ENCODE results near the gene BRSK2.

The BRSK2 gene

DNA sequence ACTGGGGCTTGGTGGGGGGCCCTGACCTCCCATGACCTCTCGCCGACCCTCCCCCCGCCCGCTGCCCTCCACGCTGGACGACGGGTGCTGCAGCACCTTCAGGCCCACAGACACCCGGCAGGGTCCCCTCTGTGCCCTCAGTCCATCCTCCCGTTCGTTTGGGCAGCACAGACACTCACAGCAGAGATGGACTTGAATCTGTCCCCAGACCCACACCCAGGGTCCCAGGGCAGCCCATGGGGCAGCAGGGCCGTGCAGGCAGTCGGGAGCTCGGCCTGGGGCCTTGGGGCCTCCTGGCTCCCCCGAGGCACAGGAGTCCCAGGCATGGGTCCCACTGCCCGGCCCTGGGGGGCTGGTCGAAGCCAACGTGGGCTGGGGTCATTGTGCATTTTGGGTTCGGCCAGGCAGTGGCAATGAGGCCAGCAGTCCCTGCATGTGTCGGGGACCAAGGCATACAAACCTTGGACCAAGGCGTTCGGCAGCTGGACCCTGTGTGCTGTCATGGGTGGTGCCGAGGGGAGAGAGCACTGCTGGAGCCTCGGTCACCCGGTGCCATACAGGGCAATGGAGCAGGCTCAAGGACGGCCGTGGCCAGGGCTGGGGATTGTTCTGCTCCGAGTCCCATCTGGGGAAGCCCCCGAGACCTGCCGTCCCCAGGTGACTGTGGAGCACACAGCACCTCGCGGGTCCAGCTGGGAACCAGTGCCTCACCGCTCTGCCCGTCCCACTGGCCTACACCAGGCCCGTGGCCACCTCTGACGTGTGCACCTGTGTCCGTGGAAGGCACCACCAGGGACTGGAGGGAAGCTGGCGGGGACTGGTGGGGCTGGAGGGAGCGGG lies 19.3 kb upstream of the BRSK2 start:
- H3K27me3 ChIP-seq (ENCODE audit: control insufficient read depth, insufficient read depth, low read length), result no peaks in the 10 kb centered on the region
- H3K36me3 ChIP-seq (ENCODE audit: control insufficient read depth, insufficient read depth, low read length), result no peaks in the 10 kb centered on the region
- H3K27ac ChIP-seq (ENCODE audit: low read depth, low read length), result no peak overlapping the region
- H3K4me3 ChIP-seq (ENCODE audit: low read depth, low read length), result no peak overlapping the region
- H3K9ac ChIP-seq (ENCODE audit: low read depth, low read length), result no peak overlapping the region
- H3K9me3 ChIP-seq (ENCODE audit: control insufficient read depth, insufficient read depth, low read length), result peaks cover 17% of the 10 kb centered on the region
- no peaks in the 10 kb centered on the region for H3K4me1 ChIP-seq (ENCODE audit: control insufficient read depth, insufficient read depth, low read length)

DNA sequence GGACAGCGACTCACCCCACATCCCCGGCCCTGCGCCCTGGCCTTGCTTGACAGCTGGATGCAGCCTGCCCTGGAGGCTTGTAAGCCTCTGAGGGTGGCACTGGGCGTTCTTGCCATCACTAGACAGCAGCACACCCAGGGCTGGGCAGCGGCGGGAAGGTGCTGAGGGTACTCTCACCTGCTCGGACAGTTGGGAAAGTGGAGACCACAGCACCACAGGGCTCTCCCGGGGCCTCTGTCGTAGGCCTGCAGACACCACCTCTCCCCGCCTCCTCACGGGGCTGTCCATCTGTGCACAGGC lies 18.8 kb upstream of the BRSK2 start:
- Histone ChIP-seq H3K9me3 (ENCODE audit: control insufficient read depth, insufficient read depth, low read length) (peaks cover 15% of the 10 kb centered on the region), H3K9ac (ENCODE audit: low read depth, low read length) (no peak overlapping the region), H3K4me1 (ENCODE audit: control insufficient read depth, insufficient read depth, low read length) (no peaks in the 10 kb centered on the region), H3K4me3 (ENCODE audit: low read depth, low read length) (no peak overlapping the region), H3K36me3 (ENCODE audit: control insufficient read depth, insufficient read depth, low read length) (no peaks in the 10 kb centered on the region), H3K27ac (ENCODE audit: low read depth, low read length) (no peak overlapping the region), H3K27me3 (ENCODE audit: control insufficient read depth, insufficient read depth, low read length) (no peaks in the 10 kb centered on the region)

DNA sequence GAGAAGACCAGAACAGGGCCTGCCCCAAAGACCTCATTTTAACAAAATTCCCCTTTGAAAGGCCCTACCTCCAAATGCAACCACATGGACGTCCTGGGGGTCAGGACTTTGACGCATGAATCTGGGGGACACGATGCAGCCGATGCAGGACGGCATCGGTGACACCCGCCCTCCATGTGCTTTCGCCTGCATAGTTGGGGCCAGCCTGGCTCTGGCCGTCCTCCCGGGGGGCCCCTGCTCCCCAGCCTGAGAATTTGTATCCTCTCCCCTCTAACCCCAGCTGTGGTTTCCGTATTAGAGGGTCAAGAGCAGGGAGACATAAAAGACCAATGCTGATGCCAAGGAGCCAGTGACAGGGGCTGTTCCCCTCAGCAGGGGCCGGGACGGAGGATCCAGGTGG lies 18.4 kb upstream of the BRSK2 start:
- no peaks in the 10 kb centered on the region for H3K27me3 ChIP-seq (ENCODE audit: control insufficient read depth, insufficient read depth, low read length)
- H3K4me1 ChIP-seq (ENCODE audit: control insufficient read depth, insufficient read depth, low read length), result no peaks in the 10 kb centered on the region
- no peak overlapping the region for H3K4me3 ChIP-seq (ENCODE audit: low read depth, low read length)
- H3K9ac ChIP-seq (ENCODE audit: low read depth, low read length), result no peak overlapping the region
- peaks cover 15% of the 10 kb centered on the region for H3K9me3 ChIP-seq (ENCODE audit: control insufficient read depth, insufficient read depth, low read length)
- no peaks in the 10 kb centered on the region for H3K36me3 ChIP-seq (ENCODE audit: control insufficient read depth, insufficient read depth, low read length)
- H3K27ac ChIP-seq (ENCODE audit: low read depth, low read length), result no peak overlapping the region

DNA sequence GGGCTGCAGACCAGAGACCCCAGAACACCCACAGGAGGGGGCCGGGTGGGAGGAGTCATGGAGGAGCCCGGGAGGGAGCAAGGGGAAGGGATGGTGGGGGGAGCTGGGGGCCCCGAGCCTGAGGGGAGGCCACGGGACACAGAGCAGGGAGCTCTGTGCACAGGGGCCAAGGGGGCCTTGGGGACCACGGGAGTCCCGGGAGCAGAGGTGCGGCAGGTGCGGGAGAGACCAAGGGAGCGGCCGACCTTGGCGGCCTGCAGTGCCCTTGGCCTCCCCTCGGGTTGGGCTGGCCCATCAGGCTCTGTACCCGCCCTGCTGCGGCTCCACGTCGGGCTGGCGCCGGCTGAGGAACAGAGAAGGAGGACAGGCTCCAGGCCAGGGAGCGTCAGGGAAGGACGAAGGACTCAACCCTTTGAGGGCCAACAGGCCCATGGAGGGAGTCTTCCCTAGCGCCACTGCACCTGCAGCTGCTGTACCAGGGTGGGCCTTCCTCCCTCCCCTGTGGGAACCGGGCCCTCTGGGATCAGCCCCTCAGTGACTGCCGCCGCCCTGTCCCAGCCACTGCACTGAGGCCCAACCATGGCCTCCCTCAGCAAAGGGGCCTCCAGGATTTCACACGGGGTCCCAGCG lies 17.8 kb upstream of the BRSK2 start:
- Histone ChIP-seq H3K27me3 (ENCODE audit: control insufficient read depth, insufficient read depth, low read length) (no peaks in the 10 kb centered on the region), H3K36me3 (ENCODE audit: control insufficient read depth, insufficient read depth, low read length) (no peaks in the 10 kb centered on the region), H3K4me1 (ENCODE audit: control insufficient read depth, insufficient read depth, low read length) (no peaks in the 10 kb centered on the region), H3K4me3 (ENCODE audit: low read depth, low read length) (no peak overlapping the region), H3K9me3 (ENCODE audit: control insufficient read depth, insufficient read depth, low read length) (peaks cover 13% of the 10 kb centered on the region), H3K27ac (ENCODE audit: low read depth, low read length) (no peak overlapping the region), H3K9ac (ENCODE audit: low read depth, low read length) (no peak overlapping the region)

DNA sequence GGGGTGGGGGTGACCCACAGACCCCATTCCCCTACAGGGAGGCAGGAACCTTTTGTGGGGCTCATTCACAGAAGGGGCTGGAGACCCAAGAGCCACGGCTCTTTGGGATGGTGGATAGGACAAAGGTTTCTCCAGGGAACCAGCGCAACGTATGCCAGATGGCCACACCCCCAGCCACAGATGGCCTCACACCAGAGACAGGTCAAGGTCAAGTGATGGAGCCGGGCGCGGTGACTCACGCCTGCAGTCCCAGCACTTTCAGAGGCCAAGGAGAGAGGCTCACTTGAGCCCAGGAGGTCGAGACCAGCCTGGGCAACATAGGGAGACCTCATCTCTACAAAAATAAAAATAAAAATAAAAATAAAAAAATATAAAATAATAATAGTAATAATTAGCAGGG lies 17.1 kb upstream of the BRSK2 start:
- no peak overlapping the region for H3K9ac ChIP-seq (ENCODE audit: low read depth, low read length)
- no peak overlapping the region for H3K27ac ChIP-seq (ENCODE audit: low read depth, low read length)
- no peak overlapping the region for H3K4me3 ChIP-seq (ENCODE audit: low read depth, low read length)
- peaks cover 8% of the 10 kb centered on the region; the same call in 1 of the 2 replicates for H3K9me3 ChIP-seq (ENCODE audit: control insufficient read depth, insufficient read depth, low read length)
- no peaks in the 10 kb centered on the region for H3K36me3 ChIP-seq (ENCODE audit: control insufficient read depth, insufficient read depth, low read length)
- H3K4me1 ChIP-seq (ENCODE audit: control insufficient read depth, insufficient read depth, low read length), result no peaks in the 10 kb centered on the region
- H3K27me3 ChIP-seq (ENCODE audit: control insufficient read depth, insufficient read depth, low read length), result no peaks in the 10 kb centered on the region

DNA sequence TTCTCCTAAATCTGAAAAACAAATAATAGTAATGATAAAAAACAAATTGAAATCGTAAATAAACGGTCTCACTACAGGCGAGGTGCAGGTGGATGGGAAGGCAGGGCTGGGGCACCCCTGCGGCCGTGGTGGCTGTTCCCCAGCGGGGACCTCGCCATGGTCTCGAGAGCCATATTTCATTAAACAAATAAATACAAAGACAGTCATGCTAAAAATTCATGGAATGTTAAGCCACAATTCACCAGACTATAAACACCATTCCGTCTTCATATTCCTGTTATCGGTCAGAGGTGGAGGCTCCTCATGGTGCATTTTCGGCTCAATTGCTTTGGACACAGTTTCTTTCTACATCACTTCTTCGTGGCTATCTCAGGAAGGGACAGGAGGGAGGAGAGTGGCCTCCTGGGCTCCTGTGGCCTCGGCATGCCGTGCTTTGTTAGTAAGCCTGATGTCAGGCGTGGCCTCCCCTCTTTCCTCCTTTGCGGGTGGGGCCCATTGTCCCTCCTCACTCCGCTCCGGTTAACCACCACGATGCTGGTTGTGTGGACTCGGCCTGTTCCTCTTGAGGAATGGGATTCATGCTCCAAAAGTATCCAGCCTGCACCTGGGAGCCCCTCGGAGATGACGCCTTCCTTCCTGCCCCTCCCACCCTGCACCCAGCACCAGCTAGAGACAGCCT lies 16.1 kb upstream of the BRSK2 start:
- Histone ChIP-seq H3K36me3 (ENCODE audit: control insufficient read depth, insufficient read depth, low read length) (no peaks in the 10 kb centered on the region), H3K9ac (ENCODE audit: low read depth, low read length) (no peak overlapping the region), H3K9me3 (ENCODE audit: control insufficient read depth, insufficient read depth, low read length) (no peaks in the 10 kb centered on the region; the same call in 1 of the 2 replicates), H3K4me1 (ENCODE audit: control insufficient read depth, insufficient read depth, low read length) (no peaks in the 10 kb centered on the region), H3K27ac (ENCODE audit: low read depth, low read length) (no peak overlapping the region), H3K4me3 (ENCODE audit: low read depth, low read length) (no peak overlapping the region), H3K27me3 (ENCODE audit: control insufficient read depth, insufficient read depth, low read length) (no peaks in the 10 kb centered on the region)

DNA sequence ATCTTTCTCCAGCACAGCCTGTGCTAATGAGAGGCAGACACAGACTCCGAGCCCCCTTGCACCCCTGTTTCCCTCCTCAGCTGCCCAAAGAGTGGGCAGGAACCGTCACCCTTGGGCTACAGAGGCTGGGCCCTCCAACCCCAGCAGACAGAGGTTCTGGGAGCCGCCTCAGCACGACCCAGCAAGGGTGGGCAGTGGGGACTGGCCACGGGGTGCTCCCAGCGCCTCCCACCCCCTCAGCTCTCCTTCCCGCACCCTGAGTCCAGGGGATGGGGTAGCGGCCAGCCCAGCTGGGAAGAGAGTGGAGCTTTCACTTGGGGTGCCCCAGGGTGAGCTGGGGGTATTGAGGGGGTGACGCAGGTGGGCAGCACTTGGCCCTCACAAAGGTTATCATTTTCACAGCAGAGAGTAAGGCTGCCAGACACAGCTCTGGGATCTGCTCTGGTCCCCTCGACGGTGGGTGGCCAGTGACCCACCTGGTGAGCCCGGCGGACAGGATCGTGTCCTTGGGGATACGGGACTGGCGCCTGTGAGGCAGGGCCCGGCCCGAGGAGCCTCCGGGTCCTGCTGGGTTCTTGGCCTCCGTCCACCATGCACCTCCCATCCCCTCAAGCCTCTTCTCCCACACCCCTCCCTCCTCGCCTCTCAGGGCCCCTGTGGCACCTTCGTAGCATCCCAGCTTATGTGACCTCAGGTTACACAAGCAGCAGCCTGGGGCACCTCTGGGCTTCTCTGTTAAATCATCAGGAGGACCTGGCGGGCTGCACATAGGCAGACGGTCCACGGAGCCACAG lies 14.4 kb upstream of the BRSK2 start:
- Histone ChIP-seq H3K27ac (ENCODE audit: low read depth, low read length) (no peak overlapping the region), H3K9ac (ENCODE audit: low read depth, low read length) (no peak overlapping the region), H3K4me1 (ENCODE audit: control insufficient read depth, insufficient read depth, low read length) (no peaks in the 10 kb centered on the region), H3K9me3 (ENCODE audit: control insufficient read depth, insufficient read depth, low read length) (no peaks in the 10 kb centered on the region), H3K27me3 (ENCODE audit: control insufficient read depth, insufficient read depth, low read length) (no peaks in the 10 kb centered on the region), H3K4me3 (ENCODE audit: low read depth, low read length) (no peak overlapping the region), H3K36me3 (ENCODE audit: control insufficient read depth, insufficient read depth, low read length) (no peaks in the 10 kb centered on the region)

DNA sequence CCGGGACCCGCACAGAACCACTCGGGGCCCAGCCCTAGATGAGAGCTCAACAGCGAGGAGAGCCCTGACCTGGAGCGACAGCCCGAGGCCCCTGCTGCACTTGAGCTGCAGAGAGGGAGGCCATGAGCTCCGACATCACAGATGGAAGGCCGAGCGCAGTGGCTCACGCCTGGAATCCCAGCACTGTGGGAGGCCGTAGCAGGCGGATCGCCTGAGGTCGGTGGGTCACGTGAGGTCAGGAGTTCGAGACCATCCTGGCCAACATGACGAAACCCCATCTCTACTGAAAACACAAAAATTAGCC lies 13.8 kb upstream of the BRSK2 start:
- H3K27ac ChIP-seq (ENCODE audit: low read depth, low read length), result no peak overlapping the region
- no peak overlapping the region for H3K9ac ChIP-seq (ENCODE audit: low read depth, low read length)
- H3K4me1 ChIP-seq (ENCODE audit: control insufficient read depth, insufficient read depth, low read length), result no peaks in the 10 kb centered on the region
- no peak overlapping the region for H3K4me3 ChIP-seq (ENCODE audit: low read depth, low read length)
- H3K27me3 ChIP-seq (ENCODE audit: control insufficient read depth, insufficient read depth, low read length), result no peaks in the 10 kb centered on the region
- H3K36me3 ChIP-seq (ENCODE audit: control insufficient read depth, insufficient read depth, low read length), result no peaks in the 10 kb centered on the region
- no peaks in the 10 kb centered on the region for H3K9me3 ChIP-seq (ENCODE audit: control insufficient read depth, insufficient read depth, low read length)

DNA sequence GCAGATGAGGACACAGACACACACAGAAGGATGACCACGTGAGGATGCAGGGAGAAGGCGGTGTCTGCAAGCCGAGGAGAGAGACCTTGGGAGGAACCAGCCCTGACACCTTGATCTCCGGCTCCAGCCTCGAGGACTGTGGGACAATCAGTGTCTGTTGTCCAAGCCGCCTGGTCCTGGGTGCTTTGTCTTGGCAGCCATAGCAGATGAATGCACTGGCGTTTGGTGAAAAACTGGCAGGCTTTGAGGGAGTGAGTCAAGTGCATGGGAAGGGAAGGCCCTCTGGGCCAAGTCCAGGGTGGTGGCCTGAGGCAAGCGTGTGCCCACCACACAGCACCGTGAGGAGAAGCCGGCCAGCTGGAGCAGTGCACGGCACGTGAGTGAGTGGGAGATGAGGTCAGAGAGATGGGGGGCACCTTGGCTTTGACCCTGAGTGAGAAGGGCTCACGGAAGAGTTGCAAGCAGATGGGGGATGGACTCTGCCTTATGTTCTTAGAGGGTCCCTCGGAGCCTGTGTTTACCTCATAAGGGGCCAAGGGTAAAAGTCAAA lies 12.4 kb upstream of the BRSK2 start:
- Histone ChIP-seq H3K27ac (ENCODE audit: low read depth, low read length) (no peak overlapping the region), H3K27me3 (ENCODE audit: control insufficient read depth, insufficient read depth, low read length) (no peaks in the 10 kb centered on the region), H3K4me3 (ENCODE audit: low read depth, low read length) (no peak overlapping the region), H3K9ac (ENCODE audit: low read depth, low read length) (no peak overlapping the region), H3K36me3 (ENCODE audit: control insufficient read depth, insufficient read depth, low read length) (no peaks in the 10 kb centered on the region), H3K9me3 (ENCODE audit: control insufficient read depth, insufficient read depth, low read length) (no peaks in the 10 kb centered on the region), H3K4me1 (ENCODE audit: control insufficient read depth, insufficient read depth, low read length) (no peaks in the 10 kb centered on the region)

DNA sequence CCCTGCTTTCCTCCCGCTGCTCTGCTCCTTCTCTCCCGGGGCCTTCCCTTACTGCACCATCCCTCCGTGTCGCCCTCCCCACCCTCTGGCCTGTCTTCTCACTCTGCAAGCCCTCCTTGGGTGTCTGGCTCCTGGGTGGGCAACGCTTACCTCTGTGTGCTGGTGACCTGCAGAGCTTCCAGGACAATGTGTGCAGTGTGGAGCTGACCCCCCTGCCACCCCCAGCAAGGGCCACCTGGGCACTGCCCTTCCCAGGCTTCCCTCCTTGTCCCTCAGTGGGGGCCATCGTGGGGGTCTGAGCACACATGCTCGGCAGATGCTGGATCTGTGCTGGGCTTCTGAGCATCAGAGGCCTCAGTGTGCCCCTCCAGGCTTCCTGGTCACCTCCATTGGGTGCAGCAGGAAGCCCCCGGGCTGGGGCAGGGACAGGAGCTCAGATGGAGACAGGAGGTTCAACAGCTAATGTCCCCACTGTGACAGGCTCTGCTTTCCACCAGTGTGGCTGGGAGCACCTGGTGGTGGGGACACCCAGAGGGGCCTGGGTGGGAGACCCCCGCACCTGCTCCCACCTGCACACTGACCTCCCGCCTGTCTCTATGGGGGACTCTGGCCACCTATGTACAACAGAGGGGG lies 7.8 kb upstream of the BRSK2 start:
- Histone ChIP-seq H3K9me3 (ENCODE audit: control insufficient read depth, insufficient read depth, low read length) (no peaks in the 10 kb centered on the region), H3K9ac (ENCODE audit: low read depth, low read length) (no peak overlapping the region), H3K4me1 (ENCODE audit: control insufficient read depth, insufficient read depth, low read length) (no peaks in the 10 kb centered on the region; the same call in 1 of the 2 replicates), H3K36me3 (ENCODE audit: control insufficient read depth, insufficient read depth, low read length) (no peaks in the 10 kb centered on the region), H3K4me3 (ENCODE audit: low read depth, low read length) (no peak overlapping the region), H3K27me3 (ENCODE audit: control insufficient read depth, insufficient read depth, low read length) (no peaks in the 10 kb centered on the region), H3K27ac (ENCODE audit: low read depth, low read length) (no peak overlapping the region)

Measured in HUES48 (cell line).